GM21619 (cell line): ENCODE results near the gene DEFB126.
"Not testable (repeated sequence)": the region's sequence is repeated elsewhere in the genome, so short reads cannot be mapped to it uniquely, and the experiment has no call there.

Source experiments
- ATAC-seq: cut with Tn5 transposase; IDR thresholded peaks from one replicate; pipeline ENCODE4 v1.9.1; 2021; ENCODE audit not compliant: unreplicated experiment

Gene DEFB126, protein sequence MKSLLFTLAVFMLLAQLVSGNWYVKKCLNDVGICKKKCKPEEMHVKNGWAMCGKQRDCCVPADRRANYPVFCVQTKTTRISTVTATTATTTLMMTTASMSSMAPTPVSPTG

DNA sequence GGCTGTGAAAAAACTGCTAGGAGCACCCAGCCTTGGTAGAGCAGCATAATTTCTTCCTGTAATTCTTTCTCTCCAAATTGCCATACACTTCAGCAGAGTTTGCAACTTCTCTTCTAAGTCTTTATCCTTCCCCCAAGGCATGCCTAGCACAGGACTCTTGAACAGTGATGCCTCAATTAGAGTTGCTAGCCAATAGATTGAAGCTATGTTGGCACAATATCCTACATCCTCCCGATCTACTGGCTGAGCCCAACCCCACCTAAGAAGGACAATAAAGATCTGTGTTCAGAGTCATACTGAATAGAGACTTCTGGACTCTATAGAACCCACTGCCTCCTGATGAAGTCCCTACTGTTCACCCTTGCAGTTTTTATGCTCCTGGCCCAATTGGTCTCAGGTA, at the start of gene DEFB126:
TSS of gene DEFB126 (plus strand) at position 301 of the 400 bp plus-strand sequence. CDS start at position 340, 39 bp downstream.
- no peak for ATAC-seq

DNA sequence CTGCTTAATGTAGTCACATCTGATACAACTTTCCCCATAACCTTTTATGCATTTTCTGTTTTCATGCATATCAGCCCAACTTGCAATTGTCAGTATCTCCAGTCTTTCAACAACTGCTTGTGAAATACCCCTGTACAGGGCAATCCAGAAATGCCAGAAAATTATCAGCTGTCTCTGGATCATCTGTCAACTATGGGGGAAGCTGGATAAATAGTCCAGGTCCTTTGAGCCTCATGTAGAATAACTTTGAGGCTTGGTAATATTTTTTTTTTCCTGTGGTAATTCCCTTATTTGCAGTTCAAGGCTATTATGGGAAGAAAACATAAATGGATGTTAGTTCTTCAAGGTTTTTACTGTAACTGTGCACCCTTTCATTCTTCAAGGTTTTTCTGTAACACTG, 48.7 kb upstream of the DEFB126 start:
- ATAC-seq, result no peak

GRCh38 chr20:95215-95614, 47.2 kb upstream of the DEFB126 start:
- ATAC-seq, result no peak

DNA sequence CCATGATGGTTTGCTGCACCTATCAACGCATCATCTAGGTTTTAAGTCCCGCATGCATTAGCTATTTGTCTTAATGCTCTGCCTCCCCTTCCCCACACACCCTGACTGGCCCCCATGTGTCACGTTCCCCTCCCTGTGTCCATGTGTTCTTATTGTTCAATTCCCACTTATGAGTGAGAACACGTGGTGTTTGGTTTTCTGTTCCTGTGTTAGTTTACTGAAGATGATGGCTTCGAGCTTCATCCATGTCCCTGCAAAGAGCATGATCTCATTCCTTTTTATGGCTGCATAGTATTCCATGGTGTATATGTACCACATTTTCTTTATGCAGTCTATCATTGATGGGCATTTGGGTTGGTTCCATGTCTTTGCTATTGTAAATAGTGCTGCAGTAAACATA, 44.7 kb upstream of the DEFB126 start:
- ATAC-seq, result not testable (repeated sequence)

DNA sequence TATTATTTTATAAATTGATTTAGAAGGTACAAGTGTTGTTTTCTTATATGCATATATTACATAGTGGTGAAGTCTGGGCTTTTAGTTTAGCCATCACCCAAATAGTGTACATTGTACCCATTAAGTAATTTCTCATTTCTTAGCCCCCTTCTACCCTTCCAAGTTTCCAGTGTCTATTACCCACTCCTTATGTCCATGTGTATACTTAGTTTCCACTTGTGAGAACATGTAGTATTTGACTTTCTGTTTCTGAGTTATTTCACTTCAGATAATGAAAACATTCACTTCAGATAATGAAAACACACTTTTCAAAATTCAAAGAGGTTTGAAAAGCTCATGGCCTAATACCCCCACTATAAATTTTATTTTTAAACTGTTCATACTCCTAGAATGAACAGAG, 40.4 kb upstream of the DEFB126 start:
- ATAC-seq, result no peak

GRCh38 chr20:103456-103855, 38.9 kb upstream of the DEFB126 start:
- ATAC-seq, result no peak

GRCh38 chr20:112396-112795, 30.0 kb upstream of the DEFB126 start:
- no peak for ATAC-seq

GRCh38 chr20:117518-117917, 24.9 kb upstream of the DEFB126 start:
- no peak for ATAC-seq

GRCh38 chr20:129786-130323, 12.5 kb upstream of the DEFB126 start:
- ATAC-seq, result not testable (repeated sequence)

DNA sequence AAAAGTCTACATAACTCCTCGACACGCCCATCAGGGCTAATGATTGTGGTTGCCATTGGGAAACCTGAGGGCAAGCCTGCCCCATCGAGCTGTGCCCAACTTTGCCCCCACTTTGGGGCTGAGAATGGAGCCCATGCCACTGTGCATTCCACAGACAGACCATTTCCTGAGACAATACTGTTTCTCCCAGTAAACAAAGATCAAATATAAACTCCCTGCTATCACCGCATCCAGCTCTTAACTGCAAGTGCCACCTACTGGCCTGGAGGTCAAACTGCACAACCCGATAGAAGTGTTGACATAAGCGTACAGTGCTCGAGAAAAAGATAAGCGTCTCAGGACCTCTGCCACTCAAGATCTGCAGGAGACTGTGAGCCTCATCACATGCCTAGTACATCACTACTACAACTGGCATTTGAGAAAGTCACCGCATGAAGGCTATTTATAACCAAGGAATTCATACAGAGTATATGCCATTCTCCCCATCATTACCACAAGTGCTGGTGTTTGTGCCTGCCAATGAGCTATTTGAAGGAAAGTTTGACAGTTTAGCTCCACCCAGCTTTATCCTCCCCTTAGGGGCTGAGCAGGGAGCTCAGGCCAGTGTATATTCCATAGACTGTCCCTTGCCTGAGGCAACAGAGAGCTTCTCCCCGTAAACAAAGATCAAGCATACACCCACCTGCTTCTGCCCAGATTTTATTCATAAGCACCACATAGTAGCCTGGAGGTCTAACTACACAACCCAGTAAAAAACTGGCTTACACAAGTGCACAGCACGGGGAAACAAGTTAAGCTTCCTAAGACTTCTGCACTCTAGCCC, 4.5 kb upstream of the DEFB126 start:
- no peak for ATAC-seq

DNA sequence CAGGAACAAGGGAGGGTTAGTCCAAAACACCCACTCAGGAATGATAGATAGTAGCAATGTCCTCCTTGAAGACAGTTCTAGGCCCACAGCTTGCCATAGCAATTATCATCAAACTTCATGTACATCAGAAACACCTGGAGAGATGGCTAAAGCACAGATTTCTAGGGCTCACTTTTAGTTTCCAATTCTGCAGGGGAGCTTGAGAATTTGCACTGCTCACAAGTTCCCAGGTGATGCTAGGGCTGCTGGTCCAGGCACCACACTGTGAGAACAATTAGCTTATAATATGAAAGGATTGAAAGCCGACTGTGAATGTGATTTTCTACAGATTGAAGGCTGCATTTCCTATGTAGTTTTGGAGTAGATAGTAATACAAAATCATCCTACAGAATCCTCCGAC, 3.5 kb downstream of the DEFB126 start:
- no peak for ATAC-seq

- no peak for ATAC-seq
Observed at GRCh38 chr20:152131-152530, 9.7 kb downstream of the DEFB126 start.

DNA sequence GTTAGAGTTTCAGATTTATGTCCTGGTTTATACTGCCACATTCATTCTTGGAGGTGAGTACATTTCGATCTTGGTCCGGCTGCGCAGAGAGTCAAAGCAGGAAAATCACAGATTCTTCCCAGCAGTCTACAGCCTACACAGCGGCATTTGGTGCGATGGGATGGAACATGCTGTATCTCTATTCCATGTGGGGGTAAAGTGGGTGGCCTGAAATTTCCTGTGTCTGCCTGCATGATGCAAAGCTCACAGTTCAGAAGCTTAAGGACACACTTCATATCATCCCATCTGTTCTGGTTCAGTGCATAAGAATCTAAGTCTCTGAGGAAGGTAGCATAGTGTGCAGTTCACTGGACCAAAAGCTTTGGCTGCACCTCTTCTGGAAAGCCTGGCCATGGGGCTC, 14.8 kb downstream of the DEFB126 start, which contains the start of gene DEFB127:
TSS of gene DEFB127 (plus strand) at position 301 of the 400 bp plus-strand sequence. CDS start at position 392, 91 bp downstream.
- ATAC-seq, result no peak

- ATAC-seq, result no peak
Observed at GRCh38 chr20:164618-165017, 22.2 kb downstream of the DEFB126 start.

DNA sequence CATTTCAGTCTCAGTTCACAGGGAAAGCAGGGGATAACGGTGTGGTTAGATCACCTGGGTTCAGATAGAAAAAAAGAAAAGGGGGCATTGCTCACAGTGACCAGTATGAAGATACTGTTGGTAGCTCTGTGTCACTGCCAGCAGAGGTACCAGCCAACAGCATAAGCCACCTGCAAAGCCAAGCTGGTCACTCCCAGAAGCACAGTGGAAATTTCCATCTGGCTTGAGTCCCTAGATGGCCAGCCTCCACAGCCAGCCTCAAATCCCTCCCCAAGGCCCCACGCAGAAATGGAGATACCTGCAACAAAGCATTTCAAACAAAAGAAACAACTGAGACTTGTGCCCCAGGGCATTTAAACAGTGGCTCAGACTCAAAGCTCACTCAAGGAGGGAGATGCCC, 26.5 kb downstream of the DEFB126 start:
- ATAC-seq, result no peak

- ATAC-seq, result no peak
Observed at GRCh38 chr20:184288-184687, 41.9 kb downstream of the DEFB126 start.

DNA sequence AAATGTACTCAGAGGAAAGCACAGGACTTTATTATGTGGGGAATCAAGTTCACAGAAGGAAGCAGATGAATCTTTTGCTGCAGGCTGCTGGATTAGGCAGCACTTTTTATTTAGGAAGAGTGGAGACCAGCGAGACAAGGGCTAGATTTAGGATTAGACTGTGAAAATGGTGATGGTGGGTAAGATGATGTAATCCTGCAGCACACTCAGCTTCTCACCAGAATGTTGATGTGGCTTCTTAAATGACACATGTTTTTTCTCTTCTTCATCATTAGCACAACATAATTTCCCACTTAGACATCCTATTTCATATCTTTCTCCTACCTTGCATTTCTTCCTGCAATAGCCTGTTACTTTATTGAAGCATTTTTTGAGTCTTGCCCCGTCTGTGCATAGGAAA, 45.3 kb downstream of the DEFB126 start:
- ATAC-seq, result no peak

DNA sequence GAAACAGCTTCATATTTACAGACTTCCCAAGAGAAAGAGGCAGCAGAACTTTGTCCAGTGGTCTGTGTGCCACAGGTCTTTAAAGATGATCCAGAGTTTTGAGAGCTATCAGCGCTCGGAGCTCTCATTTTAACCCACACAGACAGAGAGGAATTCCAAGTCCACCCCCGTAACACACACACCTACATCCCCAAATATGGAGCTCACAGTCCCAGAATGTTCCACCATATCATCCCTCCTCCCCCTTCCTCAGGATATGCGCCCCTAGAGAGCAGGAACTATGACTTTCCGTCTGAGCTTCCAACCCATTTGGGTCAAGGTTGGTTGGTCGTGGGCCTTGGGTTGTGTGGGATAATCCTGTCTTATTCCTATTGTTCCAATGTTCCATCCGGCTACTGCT, 47.2 kb downstream of the DEFB126 start, which contains the start of gene DEFB128:
TSS of gene DEFB128 (minus strand) at position 101 of the 400 bp plus-strand sequence. CDS start at position 13, 88 bp downstream.
- no peak for ATAC-seq
